Measurements from ENCODE around the gene TRMT61A.

TRMT61A gene

DNA sequence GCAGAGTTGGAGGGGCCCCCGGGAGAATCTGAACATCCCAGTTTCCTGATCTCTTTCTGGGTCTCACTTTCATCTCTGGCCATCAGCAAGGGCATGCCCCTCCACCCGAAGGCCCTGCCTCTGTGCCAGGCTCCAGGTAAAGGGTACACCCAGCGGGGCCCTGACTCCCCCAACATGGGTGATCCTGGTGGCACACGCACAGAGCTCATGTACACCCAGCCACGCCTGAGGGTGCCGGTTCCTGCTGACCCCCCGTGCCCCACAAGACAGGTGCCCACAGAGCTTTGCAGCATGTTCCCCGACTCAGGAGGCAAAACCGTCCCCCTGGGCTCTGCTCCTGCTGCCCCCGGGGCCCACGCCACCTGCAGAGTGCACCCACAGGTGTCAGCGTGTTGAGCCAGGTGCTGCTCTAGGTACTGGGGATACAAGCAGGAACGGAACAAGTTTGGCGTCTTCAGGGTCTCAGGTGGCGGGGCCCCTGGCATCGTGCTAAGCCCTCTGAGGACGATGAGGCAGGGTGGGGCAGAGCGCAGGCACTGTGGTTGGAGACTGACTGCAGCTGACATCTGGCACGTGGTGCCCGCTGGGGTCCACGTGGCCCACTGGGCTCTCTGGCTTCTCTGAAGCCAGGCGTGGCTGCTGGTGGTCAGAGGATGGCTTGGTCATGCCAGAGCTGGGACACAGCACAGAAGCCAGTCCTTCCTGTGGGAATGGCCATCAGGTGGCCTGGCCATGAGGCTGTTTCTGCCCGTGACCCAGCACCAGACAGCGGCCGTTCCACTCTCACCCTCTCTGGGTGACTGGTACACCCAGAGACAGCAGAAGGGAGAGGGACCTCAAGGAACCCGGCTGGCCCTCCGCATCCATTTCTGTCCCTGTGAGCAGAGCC lies 19.7 kb downstream of the TRMT61A start:
- DNase-seq (ENCODE audit: low read depth) = no peak

DNA sequence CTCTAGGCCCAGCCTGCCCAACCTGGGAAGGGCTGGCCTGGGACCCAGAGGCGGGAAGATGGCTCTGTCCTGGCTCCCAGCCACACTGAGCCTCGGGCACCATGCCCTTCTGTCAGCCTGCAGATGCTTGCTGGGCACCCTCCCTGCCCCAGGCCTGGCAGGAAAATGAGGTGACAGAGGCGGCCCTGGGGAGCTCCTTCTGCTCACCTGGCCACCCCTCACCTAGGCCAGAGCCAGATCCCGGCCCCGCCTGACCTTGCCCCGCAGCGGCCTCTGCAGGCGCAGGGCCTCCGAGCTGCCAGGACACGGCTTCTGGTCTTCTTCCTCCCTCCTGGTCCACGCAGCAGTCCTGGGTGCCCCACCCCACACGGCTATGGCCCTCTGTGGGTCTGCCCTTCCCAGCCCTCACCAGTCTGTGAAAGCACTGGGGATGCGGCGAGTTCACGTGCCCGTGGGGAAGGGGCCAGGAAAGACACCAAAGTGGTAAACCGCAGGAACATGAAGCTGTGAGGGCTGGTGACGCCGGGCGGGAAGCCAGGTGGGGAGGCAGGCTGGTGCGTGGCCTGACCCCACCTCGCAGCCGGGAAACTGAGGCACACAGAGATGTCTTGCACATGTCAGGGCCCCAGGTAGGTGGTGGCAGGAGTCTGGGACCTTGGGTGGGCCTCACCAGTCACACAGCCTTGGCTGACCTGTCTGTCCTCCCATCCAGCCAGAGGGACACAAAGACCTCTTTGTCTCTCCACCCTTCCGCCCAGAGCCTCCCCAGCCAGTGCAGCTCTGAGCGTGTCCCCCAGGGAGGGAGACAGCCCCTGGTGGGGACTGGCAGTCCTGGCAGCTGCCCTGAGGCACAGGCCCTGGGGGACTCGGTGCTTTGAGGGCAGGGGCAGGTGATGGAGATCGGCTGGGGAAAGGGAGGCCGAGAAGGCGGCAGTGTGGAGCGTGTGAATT lies 20.6 kb downstream of the TRMT61A start:
- DNase-seq (ENCODE audit: low read depth) = no peak

DNA sequence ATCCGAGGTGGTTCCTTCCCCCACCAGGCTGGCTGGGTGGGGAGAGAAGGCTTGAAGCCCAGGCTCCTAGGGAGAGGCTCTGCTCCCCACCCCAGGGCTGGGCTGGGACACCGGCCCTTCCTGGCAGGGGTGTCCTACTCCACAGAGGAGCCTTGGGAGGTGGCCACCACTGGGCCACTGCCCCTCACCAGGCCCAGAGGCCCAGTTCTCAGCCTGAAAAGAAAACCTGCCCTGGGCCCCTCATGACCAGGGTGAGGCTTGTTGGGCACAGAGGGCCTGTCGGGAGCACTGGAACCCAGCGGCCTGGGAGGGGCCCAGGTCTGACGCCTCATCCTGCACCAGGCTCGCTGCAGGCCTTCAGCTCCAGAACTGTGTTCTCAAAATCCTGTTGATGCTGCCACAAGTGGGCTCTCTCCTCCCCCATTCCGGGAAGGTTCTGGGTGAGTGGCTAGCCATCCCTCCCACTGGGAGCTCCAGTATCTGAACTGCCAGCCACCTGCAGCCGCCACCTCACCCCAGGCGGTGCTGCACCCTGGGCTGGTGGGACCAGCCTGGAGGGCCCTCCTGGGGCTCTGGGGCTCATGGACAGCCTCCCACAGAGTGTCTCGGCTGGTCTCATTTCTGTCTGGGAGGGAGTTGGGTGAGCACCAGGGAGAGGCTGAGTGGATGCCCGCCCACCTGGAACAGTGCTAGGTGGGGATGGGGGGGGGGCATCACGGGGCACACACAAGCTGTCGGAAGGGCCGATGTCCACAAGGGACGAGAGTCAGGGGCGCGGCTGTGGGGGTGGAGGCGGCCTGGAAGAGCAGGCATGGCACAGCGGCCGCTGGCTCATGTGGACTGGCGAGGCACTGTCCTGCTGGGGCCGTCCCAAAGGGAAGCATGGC lies 21.7 kb downstream of the TRMT61A start:
- DNase-seq (ENCODE audit: low read depth) = no peak

DNA sequence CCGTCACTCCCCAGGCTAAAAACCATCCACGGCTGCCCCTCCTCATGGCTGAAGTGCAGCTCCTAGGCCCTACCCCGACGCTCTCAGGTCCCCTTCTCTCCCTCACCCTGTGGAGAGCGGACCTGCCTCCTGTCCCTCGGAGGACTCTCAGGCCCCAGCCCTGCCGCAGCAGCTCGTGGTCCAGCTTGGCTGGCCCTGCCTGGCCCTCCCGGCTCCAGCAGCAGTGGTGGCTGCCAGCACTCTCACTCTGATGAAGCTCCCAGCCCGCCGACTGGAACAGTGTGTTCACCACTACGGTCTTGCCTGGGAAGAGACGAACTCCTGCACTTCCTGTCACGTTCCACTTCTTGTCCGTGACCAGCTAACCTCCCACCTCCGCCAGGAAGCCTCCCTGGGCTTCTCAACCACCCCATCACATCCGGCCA lies 22.4 kb downstream of the TRMT61A start:
- DNase-seq (ENCODE audit: low read depth) = no peak

DNA sequence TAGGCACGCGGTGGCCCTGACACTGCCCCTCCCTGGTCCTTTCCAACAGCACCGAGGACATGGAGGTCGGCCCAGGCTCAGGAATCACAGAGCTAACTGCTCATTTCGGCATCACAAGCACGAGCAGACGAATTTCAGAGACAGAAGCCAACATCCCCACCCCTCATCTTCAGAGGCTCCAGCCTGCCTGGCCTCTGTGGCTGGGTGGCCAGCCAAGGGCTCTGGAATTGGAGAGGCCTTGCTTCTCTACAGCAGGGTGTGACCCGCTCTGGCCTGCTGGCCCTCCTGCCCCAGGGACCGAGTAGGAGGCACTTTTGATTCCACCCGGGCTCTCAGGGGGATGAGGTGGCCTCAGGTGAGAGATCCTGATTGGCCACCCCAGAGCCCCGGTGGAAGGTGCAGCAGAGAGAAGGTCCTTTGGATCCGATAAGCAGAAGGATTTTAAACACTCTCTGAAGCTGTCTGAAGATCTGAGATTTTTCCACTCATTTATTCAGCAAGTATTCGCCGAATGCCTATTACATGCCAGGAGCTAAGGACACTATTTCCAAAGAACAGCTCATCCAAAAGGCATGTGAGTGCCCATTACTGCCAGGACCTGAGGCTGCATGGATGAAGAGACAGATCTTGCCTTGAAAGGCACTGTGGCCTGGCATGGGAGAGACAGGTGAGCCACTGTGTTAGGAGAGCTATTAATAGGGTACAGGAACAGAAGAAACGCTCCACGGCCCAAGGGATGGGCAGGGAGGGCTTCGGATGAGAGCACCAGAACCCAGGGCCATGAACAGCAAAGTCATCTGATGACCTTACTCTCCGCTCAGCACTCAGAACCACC lies 23.2 kb downstream of the TRMT61A start:
- no peak for DNase-seq (ENCODE audit: low read depth)

DNA sequence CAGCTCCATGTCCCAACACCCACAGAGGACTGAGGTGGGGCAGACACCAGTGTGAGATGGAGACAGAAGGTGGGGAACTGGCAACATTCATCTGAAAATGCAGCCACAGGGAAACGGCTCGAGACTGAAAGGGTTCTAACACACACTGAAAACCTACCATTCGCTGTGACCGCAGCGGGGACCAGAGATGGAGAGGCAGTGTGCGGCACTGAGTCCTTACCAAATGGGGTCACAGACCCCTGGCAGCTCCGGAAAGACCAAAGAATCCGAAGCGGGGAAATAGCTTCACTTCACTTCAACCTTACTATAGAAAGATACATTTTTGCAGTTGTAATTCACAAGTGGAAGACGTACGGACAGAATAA lies 23.8 kb downstream of the TRMT61A start:
- DNase-seq (ENCODE audit: low read depth) = no peak

DNA sequence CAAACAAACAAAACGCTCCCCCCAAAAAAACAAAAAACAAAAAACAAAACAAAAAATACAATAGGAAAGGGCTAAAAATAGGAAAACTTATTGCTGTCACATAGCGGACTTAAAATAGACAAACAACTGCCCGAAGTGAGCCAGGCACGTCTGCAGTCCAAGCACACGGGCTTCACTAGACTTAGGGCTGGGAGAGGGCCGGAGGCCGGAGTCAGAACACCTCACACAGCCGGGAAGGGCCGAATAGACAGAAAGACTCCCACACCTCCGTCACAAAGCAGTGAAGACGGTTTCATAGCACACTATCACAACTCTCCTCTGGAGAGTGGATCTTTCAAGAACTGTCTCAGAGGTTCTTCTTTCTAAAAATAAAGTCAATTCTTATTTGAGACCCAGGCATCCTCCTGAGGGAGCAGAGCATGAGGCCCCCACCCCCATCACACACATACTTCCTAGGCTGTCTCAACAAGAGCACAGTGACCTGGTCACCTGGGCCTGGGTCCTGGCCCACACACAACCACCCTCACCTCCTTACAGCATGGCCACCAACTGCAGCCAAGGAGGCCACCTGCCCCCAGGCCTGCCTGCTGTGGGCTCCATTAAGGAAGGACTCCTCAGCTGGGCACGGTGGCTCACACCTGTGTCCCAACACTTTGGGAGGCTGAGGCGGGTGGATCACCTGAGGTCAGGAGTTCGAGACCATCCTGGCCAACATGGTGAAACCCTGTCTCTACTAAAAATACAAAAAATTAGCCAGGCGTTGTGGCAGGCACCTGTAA lies 26.8 kb downstream of the TRMT61A start:
- no peak for DNase-seq (ENCODE audit: low read depth)

DNA sequence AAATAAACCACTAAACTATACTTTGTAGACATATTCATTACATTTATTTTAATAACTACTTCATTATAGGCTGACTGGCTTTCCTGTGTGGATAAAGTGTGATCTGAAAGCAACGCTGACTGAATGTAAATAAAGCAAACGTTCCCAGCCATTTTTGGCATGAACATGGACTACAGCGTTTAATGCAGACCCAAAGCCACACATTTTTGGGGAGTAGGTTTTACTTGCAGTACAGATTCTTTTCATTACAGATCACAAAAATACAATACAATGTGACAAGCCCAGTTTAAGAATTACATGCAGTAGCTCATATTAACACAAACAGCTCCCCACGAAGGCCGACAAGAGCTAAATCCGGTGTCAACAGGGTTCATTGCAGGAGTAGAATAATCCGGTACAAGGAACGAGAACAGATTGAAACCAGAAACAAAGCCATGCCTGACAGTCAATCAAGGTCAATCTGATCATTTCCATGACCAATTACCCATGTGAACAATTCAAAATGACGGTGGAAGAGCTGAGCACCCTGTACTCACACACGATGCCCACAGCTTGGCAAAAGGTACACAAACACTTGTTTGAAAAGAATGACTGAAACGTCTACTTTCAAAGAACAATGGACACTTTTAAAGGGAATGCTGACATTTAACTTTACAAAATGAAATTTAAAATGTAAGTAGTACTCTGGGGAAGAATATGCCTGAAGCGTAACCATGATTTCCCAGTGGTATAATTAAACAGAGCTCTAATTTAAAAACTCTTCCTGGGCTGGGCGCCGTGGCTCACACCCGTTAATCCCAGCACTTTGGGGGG lies 28.2 kb downstream of the TRMT61A start:
- DNase-seq (ENCODE audit: low read depth) = no peak

GRCh38 chr14:103558071-103558882 lies 29.3 kb downstream of the TRMT61A start:
- no peak for DNase-seq (ENCODE audit: low read depth)

- DNase-seq (ENCODE audit: low read depth) = no peak
Measured at GRCh38 chr14:103559766-103560165, 30.8 kb downstream of the TRMT61A start.

- no peak for DNase-seq (ENCODE audit: low read depth)
Measured at GRCh38 chr14:103560691-103561090, 31.7 kb downstream of the TRMT61A start.

- DNase-seq (ENCODE audit: low read depth) = no peak
Measured at GRCh38 chr14:103561381-103562178, 32.6 kb downstream of the TRMT61A start.

GRCh38 chr14:103562179-103562428 lies 33.1 kb downstream of the TRMT61A start:
- DNase-seq (ENCODE audit: low read depth) = no peak

- peak; percentile 77 for DNase-seq (ENCODE audit: low read depth)
Measured at GRCh38 chr14:103562429-103563225, 33.6 kb downstream of the TRMT61A start, which contains the start of the genes BAG5 and COA8. Gene BAG5, minus strand, starts transcription at chr14:103562657. Its CDS starts 1,493 bp downstream, at chr14:103561164. Gene COA8, plus strand, starts transcription at chr14:103562960. Its CDS starts 42 bp downstream, at chr14:103563002.

- DNase-seq (ENCODE audit: low read depth) = no peak
Measured at GRCh38 chr14:103563226-103563620, 34.2 kb downstream of the TRMT61A start.

DNA sequence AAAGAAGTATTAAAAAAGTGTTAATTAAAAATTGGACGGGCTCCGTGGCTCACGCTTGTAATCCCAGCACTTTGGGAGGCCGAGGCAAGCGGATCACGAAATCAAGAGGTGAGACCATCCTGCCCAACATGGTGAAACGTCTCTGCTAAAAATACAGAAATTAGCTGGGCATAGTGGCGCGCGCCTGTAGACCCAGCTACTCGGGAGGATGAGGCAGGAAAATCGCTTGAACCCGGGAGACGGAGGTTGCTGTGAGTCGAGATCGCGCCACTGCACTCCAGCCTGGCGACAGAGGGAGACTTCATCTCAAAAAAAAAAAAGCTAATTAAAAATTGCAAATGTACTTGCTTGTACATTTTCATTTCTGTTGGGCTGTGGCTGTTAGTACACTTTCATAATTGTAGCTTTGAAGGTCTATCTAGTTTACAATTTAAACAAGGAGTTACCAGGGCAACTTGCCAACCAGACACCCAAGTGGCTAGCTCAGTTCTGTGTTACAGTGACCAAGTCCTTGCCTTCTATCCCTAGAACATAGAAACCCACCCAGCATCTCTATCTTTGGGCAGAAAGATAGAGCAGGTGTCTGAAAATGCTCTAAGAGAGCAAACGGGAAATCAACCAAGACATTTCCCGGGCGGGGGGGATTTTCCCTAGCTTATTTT lies 35.0 kb downstream of the TRMT61A start:
- DNase-seq (ENCODE audit: low read depth) = no peak
